Activated CD8-positive, alpha-beta memory T cell treated with anti-CD3 and anti-CD28 coated beads, Interleukin-2, amount 50 U/mL, for 4 hours (primary cell): ENCODE measurements around the gene RNF17.
"Not testable (repeated sequence)": the region's sequence is repeated elsewhere in the genome, so short reads cannot be mapped to it uniquely, and the experiment has no call there.

ENCODE experiments used
- DNase-seq: peaks from one replicate; pipeline ENCODE4 v3.0.0-alpha.2; 2020

The RNF17 gene

GRCh38 chr13:24763596-24764275, at the start of gene RNF17:
RNF17 (plus strand) TSS chr13:24764169; CDS start chr13:24764204, 35 bp downstream.
- no peak for DNase-seq

DNA sequence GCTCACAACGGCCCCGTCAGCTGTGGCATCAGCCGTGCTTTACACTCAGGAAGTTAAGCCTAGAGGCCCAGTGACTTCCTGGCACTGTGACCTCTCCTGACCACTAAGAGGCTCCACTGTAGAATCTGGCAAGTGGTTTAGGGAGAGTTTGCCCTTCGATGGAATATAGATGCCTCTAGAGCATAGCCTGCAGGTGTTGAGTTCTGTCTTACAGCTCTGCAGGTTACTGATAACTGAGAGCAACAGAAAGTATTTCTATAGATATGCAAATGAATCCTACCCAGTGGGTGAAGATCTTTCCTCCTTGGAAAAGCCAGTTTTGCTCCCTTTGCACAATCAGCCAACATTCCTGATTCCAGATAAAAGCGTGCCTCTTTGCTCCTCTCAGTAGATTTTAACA, 48.0 kb upstream of the RNF17 start:
- no peak for DNase-seq

DNA sequence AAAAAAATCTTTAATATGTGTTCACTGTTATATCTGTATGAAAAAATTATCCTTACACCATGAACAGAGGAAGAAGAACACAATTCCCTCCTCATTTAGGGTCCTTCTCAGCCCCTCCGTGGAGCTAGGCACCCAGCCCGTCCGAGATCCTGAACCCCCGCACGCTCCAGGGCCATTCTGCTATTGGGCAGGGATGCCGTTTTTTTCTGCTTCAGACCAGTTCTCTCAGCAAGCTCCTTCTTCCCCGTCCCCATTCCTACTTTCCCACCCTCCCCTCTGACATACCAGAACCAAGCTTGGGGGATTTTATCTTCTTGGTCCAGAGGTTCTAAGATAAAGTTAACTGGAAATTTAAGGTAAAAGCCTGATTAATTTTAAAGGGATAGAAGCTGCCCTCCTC, 47.5 kb upstream of the RNF17 start:
- no peak for DNase-seq

GRCh38 chr13:24717217-24717616, 46.8 kb upstream of the RNF17 start:
- DNase-seq: no peak

- DNase-seq: no peak
Observed at GRCh38 chr13:24718192-24718965, 45.6 kb upstream of the RNF17 start.

DNA sequence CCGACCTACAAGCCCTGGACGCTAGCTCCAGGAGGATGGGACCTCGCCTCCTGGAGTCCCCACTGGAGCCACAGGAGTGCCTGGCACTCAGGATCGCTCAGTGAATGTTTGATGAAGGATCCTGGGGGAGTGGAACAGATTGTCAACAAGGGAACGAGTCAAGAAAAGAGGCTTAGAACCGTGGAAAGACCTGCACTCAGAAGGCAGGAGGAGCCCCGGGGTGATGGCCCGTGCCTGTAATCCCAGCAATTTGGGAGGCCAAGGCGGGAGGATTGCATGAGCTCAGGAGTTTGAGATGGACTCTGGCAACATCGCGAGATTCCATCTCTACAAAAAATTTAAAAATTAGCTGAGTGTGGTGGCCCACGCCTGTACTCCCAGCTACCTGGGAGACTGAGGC, 44.8 kb upstream of the RNF17 start:
- no peak for DNase-seq

- no peak for DNase-seq
Observed at GRCh38 chr13:24723206-24723605, 40.8 kb upstream of the RNF17 start.

DNA sequence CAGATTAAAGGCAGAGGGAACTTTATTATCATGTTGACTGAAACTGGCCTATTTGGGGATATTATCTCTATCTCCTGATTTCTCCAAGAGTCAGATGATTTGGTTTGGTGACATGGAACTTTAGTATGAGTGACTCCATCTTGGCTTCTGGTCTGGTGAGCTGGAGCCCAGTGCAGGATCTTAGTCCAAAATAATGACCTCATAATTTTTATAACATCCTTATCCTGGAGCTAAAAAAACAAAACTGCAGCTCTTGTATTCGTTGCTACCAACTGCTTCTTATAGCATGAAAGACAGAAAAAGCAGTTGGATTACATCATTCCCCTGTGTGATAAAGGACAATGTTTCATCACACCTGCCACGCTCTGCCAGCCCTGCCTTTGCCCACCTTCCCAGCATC, 39.3 kb upstream of the RNF17 start:
- no peak for DNase-seq

GRCh38 chr13:24725379-24725778, 38.6 kb upstream of the RNF17 start:
- DNase-seq: no peak

GRCh38 chr13:24727731-24728601, 36.0 kb upstream of the RNF17 start:
- DNase-seq: peak; percentile 63

DNA sequence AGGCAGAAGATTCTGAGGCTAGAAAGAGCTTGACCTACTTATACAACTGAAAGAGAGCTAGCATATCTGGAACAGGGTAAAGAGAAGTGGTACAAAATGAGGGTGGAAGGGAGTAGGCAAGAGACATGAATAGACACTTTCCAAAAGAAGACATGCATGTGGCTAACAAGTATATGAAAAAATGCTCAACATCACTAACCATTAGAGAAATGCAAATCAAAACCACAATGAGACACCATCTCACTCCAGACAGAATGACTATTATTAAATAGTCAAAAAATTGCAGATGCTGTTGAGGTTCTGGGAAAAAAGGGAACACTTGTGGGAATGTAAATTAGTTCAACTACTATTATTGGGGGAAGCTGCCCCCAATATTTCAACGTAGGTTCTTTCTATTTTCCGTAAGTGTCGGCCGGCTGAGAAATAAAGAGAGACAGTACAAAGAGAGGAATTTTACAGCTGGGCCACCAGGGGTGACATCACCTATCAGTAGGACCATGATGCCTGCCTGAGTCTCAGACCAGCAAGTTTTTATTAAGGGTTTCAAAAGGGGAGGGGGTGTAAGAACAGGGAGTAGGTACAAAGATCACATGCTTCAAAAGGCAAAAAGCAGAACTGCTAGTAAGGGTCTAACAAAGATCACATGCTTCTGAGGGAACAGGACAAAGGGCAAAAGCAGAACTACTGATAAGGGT, 32.9 kb upstream of the RNF17 start:
- not testable (repeated sequence) for DNase-seq

GRCh38 chr13:24734950-24735349, 29.0 kb upstream of the RNF17 start:
- DNase-seq: no peak

GRCh38 chr13:24737042-24737441, 26.9 kb upstream of the RNF17 start:
- DNase-seq: no peak

DNA sequence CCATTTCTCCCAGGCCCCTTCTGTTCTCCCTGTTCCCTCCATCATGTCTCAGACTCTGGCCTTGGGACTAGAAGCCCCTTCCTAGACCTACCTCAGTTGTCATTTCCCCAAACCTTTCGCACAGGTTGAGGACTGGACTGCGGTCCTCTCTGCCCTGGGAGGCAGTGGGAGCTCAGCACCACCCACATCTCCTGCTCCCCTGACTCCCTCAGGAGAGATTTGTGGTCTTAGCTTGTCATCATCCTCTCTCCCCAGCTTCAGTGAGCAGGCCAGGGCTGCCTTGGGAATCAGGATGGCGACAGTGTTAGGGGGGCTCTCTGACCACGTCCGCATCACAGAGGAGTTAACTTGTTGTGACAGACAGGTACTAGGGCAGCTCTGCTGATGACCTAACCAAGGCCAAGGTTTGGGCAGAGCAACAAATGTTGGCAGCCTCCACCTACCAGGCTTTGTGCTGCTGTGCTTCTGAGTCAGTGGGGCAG, 25.6 kb upstream of the RNF17 start:
- no peak for DNase-seq

DNA sequence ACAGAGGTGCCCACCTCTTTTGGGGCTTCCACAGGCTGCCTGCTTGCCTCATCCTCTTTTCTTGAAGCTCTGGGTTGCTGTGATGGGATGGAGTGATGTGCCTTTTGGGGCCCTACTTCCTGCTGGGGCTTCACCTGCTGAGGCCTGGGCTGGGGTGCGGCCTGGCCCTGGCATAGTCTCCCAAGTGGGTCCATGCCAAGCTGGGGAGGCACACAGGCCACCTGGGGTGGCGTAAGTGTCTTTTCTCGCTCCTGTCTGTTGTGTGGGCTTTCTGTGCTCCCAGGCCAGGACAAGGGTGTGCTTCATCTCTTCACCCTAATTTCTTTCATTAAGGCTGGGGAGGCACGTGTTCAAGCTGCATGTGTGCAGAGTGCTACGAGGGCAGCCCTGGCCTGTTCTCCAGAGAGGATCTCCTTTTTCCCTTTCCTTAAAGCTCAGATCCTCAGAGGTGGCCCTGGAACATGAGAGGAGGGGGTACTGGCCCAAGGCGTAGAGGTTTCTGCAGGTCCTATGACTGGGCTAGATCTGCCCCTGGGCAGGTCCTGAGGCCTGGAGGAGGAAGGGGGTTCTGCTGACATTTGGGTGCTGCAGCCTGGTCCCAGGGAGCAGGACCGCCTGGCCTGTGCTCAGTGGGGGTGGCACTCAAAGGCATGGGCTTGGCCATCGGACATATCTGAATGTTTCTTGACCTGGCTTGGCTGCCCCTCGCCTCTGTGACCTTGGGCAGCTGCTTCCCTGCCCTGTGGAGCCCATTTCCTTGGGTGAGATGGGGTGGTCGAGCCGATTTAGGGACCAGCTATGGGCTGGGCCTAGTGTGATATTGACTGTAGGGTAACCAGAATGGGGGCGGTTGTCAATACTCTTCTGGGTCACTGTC, 23.7 kb upstream of the RNF17 start:
- DNase-seq: no peak

DNA sequence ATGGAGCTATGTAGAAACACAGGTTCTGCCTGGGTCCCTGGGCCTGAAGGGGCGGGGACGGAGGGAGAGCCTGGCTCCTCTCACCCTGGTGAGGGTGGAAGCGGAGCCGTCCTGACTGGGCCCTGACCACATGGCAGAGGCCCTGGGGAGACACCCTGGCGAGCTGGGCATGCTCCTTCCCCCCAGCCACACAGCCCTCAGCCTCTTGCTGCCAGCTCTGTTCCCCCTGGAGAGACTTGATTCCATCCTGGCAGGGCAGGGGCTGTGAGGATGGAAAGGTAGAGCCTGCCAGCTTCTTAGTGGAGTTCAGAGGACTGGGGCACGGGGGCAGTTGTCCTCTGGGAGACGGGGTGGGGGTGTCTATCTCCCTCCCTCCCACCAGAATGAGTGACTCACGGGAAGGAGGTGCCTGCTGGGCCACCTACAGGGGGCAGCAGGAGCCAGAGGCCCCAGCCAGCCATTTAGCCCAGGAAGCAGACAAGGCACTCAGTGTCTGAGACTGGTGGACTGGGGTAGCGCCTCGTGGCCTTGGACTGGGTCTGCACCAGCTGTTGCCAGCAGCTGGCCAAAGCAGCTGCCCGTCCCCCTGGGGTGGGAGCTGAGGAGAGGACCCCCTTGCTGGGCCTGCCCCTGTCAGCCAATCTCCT, 22.8 kb upstream of the RNF17 start:
- DNase-seq: no peak

DNA sequence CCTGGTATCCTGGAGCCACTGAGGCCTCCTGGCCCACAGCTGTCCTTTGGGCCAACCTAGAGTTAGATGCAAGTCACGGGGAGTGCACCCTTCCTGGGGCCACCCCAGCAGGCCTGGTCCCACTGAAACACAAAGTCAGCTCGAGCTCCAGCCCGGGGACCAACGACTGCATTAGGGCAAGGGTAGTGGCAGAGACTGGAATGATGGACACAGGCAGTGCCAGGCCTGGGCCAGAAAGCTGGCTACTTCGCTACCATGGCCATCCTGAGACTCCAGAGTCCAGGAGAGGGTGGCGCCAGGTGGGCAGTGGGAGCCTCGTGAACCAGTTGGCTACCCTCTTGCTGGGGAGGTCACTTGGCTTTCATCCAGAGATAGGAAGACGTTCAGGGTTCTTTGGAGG, 22.2 kb upstream of the RNF17 start:
- DNase-seq: no peak

- DNase-seq: no peak
Observed at GRCh38 chr13:24742294-24742693, 21.7 kb upstream of the RNF17 start.

DNA sequence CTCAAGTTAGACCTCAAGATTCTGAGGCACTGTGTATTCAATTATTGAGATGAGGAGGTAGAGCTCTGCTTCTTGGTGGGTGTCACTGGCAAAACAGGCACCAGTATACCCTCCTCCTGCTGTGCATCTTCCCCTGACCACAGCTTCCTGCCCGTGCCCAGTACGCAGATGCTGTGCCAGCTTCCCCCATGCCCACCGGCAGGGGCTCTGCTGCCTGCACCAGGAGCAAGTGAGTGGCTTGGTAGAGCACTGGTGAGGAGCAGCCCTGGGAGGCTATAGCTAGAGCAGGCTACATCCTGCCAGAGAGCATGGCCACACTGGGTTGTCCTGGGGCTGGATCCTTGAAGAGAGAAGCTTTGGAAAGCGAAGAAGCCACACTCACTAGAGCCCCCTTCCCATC, 21.0 kb upstream of the RNF17 start:
- DNase-seq: no peak

GRCh38 chr13:24744247-24744646, 19.7 kb upstream of the RNF17 start:
- DNase-seq: no peak

DNA sequence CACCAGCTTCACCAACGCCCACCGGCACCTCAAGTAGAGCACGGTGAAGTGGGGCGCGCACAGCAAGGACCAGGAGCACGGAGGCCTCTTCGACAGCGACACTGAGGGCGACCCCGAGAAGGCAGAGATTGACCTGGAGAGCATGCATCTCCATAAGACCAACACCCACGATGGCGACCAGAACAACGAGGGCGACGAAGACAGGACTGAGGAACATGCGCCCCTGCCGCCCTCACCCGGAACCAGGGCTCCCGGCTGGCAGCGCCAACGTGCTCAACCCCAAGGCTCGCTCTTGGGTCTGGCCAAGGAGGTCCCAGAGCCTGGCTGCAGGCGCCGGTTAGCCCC, 18.5 kb upstream of the RNF17 start:
- no peak for DNase-seq
